Upper lobe of left lung (tissue), 6 donors: ENCODE measurements around the gene ADAMTS2. TPM values are rescaled to one million over a fixed set of nuclear protein-coding genes. Genes with fewer than 3 reads are reported as not detected.

Experiments
- ATAC-seq, 2 donors: fragments of 200-7000 bp; cut with Tn5 transposase; one replicate each; pipeline ENCODE4 v1.9.1; 2022; ENCODE audit warnings: mild to moderate bottlenecking in 2 of 2, moderate library complexity in 2 of 2; ENCODE audit not compliant: low FRiP score in 2 of 2
- DNase-seq, 2 donors: peaks; one replicate each; pipeline ENCODE4 v3.0.0-alpha.2; 2019 to 2020
- H3K27ac ChIP-seq, 4 donors: fragments of 200-600 bp; sonication (generic); one replicate each; pipeline ENCODE4 v1.5.1; 2016 to 2019
- H3K27me3 ChIP-seq, 4 donors: fragments of 200-600 bp; sonication (generic); one replicate each; pipeline ENCODE4 v1.5.1; 2017 to 2019
- H3K36me3 ChIP-seq, 4 donors: fragments of 200-600 bp; sonication (generic); one replicate each; pipeline ENCODE4 v1.5.1; 2016 to 2019
- H3K4me1 ChIP-seq, 4 donors: fragments of 200-600 bp; sonication (generic); one replicate each; pipeline ENCODE4 v1.5.1; 2018 to 2019
- H3K4me3 ChIP-seq, 4 donors: fragments of 200-600 bp; sonication (generic); one replicate each; pipeline ENCODE4 v1.5.1; 2017 to 2019; ENCODE audit warnings: mild to moderate bottlenecking in 2 of 4, moderate library complexity in 1 of 4
- H3K9me3 ChIP-seq, 4 donors: fragments of 200-600 bp; sonication (generic); one replicate each; pipeline ENCODE4 v1.5.1; 2018 to 2019
- CTCF ChIP-seq, 6 experiments: fragments of 450-650 bp in 4 of 6; fragments of 200-600 bp in 2 of 6; sonication (generic) in 2 of 6; IDR thresholded peaks; one replicate each; pipeline ENCODE4 v1.5.1; 2016 to 2019; ENCODE audit warnings: antibody characterized with exemption in 6 of 6
- EP300 ChIP-seq, 4 donors: sonication (generic); formaldehyde crosslinking; IDR thresholded peaks; one replicate each; pipeline ENCODE4 v1.5.1; 2017; ENCODE audit warnings: antibody characterized with exemption in 4 of 4, control low read depth in 2 of 4
- POLR2A ChIP-seq, 4 donors: fragments of 450-650 bp; IDR thresholded peaks; one replicate each; pipeline ENCODE4 v1.5.1; 2016 to 2017; ENCODE audit warnings: antibody characterized with exemption in 4 of 4, mild to moderate bottlenecking in 2 of 4
- POLR2AphosphoS5 ChIP-seq, 2 donors: sonication (generic); formaldehyde crosslinking; IDR thresholded peaks; one replicate each; pipeline ENCODE4 v1.5.1; 2017; ENCODE audit warnings: antibody characterized with exemption in 2 of 2
- WGBS, 2 donors: methylation state at CpG; one replicate each; pipeline ENCODE4 v1.1.5; 2017 to 2018; 5-methylcytosine and 5-hydroxymethylcytosine counted together
- total RNA-seq, 6 donors: library from RNA; depleted of rRNA in 4 of 6; stranded (reverse); fragments of >200 nt in 4 of 6; gene quantifications; one replicate each; pipeline versions ENCODE4 v1.1.0 to v1.2.1, GENCODE V29; 2016 to 2021
- donor health status: DM: no; HTN: no; CAD: no; lungs with moderate emphysema.
- donor health status: DM: no; HTN: yes; CAD: no; lungs with severe emphysema.

ADAMTS2 gene
- total RNA-seq, 6 donors from 2014 or later = 10.0 to 114 (median 25.7) TPM

GRCh38 chr5:179180921-179181645 is 164.2 kb downstream of the ADAMTS2 start:
- DNase-seq (no peak), ATAC-seq (no peak)
- Histone ChIP-seq H3K36me3 (no peaks in the 10 kb centered on the region), H3K27ac (no peak overlapping the region), H3K9me3 (no peaks in the 10 kb centered on the region), H3K27me3 (no peaks in the 10 kb centered on the region), H3K4me3 (no peak overlapping the region), H3K4me1 (no peaks in the 10 kb centered on the region)
- no peak for TF ChIP-seq CTCF (IDR thresholded peaks at IDR 0.05)
- no peak for TF ChIP-seq POLR2AphosphoS5 (IDR thresholded peaks at IDR 0.05)
- TF ChIP-seq POLR2A (IDR thresholded peaks at IDR 0.05) = no peak
- no peak for TF ChIP-seq EP300 (IDR thresholded peaks at IDR 0.05)
- WGBS, 2 donors = 88% methylated on average over 13 to 16 of the region's 16 CpGs

- H3K27ac ChIP-seq = no peak overlapping the region
- H3K4me1 ChIP-seq = no peaks in the 10 kb centered on the region
- H3K27me3 ChIP-seq = no peaks in the 10 kb centered on the region
- H3K4me3 ChIP-seq = no peak overlapping the region
- no peaks in the 10 kb centered on the region for H3K9me3 ChIP-seq
- no peaks in the 10 kb centered on the region for H3K36me3 ChIP-seq
- DNase-seq (no peak), ATAC-seq (no peak)
- TF ChIP-seq POLR2AphosphoS5 (IDR thresholded peaks at IDR 0.05) (no peak), EP300 (IDR thresholded peaks at IDR 0.05) (no peak), POLR2A (IDR thresholded peaks at IDR 0.05) (no peak), CTCF (IDR thresholded peaks at IDR 0.05) (no peak)
- 70 to 79% methylated on average over 9 to 15 of the region's 16 CpGs for WGBS, 2 donors
Measured at GRCh38 chr5:179180061-179180610, 165.1 kb downstream of the ADAMTS2 start.

DNA sequence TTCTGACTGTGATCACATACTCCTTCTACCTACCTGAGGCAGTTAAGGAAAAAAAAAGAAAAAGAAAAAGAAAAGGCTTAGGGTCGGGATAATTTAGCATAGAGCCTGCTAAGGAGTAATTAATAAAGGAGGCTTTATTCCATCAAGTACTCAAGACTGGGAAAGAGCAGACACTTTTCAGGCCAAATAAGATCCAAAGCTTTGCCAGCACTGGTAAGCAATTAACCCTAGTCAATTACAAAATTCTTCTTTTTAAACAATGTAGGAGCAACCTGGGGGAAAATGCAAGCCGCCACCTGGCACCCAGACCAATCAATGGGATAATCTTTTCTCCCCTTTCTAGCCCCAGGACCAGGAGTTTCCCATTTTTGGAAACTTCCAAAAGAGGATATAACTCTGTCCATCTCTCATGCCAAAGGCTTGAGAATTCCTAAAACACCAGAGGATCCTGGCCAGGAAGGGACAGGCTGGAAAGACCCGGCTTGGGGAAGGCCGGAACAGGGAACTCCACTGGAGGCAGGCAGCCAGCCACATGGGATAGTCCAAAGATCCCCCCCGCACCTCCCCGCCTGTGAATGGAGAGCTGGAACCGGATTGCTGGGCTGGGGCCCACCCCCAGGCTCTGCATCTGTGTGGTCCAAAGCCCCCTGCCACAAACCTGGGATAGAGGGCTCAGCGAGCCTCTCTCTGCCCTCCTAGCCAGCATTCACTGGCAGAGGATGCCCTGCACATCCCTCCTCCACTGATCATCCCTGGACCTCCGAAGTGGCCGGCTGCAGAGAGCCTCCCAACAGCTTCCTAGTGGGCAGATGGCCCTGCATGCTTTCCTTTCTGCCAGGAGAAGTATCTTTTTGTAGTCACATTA is 167.3 kb downstream of the ADAMTS2 start:
- H3K4me3 ChIP-seq = no peak overlapping the region
- no peaks in the 10 kb centered on the region for H3K27me3 ChIP-seq
- ATAC-seq = no peak
- 80 to 92% methylated on average over 5 to 10 of the region's 10 CpGs for WGBS, 2 donors
- no peaks in the 10 kb centered on the region for H3K9me3 ChIP-seq
- H3K4me1 ChIP-seq = no peaks in the 10 kb centered on the region
- no peak overlapping the region for H3K27ac ChIP-seq
- TF ChIP-seq POLR2A (IDR thresholded peaks at IDR 0.05) (no peak), EP300 (IDR thresholded peaks at IDR 0.05) (no peak), CTCF (IDR thresholded peaks at IDR 0.05) (no peak), POLR2AphosphoS5 (IDR thresholded peaks at IDR 0.05) (no peak)
- DNase-seq = no peak
- no peaks in the 10 kb centered on the region for H3K36me3 ChIP-seq

DNA sequence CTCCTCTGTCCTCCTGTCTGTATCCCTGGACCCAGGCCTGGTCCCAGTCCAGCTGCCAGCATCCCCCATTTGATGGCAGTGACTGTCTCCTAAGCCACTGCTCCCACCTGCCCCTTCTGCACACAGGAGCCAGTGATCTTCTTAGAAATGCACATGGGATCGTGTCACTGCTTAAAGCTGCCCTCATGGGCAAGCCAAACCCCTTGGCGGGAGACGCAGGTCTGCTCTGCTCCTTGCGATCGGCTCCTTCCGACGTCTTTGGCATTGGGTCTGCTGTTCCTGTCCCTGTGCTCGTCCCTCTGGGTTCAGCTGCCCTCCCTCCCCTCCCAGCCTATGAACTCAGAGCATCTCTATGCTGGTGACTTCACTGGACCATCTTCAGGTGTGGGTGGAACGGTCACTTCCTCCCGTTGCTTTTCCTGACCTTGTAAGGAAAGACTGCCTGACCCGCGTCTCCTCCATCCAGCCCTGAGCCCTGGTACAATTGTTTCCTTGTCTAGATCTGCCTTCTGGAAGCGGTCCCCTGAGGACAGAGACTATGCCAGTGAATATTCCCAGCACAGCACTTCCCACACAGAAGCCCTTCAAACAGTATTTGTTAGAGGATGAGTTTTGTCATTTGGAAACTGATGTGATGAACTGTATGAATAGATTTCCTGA is 168.6 kb downstream of the ADAMTS2 start:
- H3K9me3 ChIP-seq = no peaks in the 10 kb centered on the region
- no peaks in the 10 kb centered on the region for H3K27me3 ChIP-seq
- H3K27ac ChIP-seq = no peak overlapping the region
- no peaks in the 10 kb centered on the region for H3K4me1 ChIP-seq
- no peaks in the 10 kb centered on the region for H3K36me3 ChIP-seq
- WGBS, 2 donors = 76 to 85% methylated on average over 13 of the region's 13 CpGs
- ATAC-seq (no peak), DNase-seq (no peak)
- no peak overlapping the region for H3K4me3 ChIP-seq
- TF ChIP-seq POLR2AphosphoS5 (IDR thresholded peaks at IDR 0.05) = no peak
- no peak for TF ChIP-seq CTCF (IDR thresholded peaks at IDR 0.05)
- TF ChIP-seq POLR2A (IDR thresholded peaks at IDR 0.05) = no peak
- no peak for TF ChIP-seq EP300 (IDR thresholded peaks at IDR 0.05)
